GM10266 (cell line): ENCODE data around the gene CDCP2.

ENCODE experiments used
- DNase-seq: peaks from one replicate; pipeline ENCODE4 v3.0.0; 2012; ENCODE audit errors: extremely low spot score
- CTCF ChIP-seq: IDR thresholded peaks from 2 replicates; pipeline ENCODE4 v1.5.1; 2012; ENCODE audit warnings: mild to moderate bottlenecking, low read depth; ENCODE audit not compliant: control insufficient read depth, insufficient read depth; ENCODE audit errors: missing control alignments

The CDCP2 gene

GRCh38 chr1:54174106-54174505 is 21.3 kb upstream of the CDCP2 start:
- TF ChIP-seq CTCF = no peak
- DNase-seq = no peak

- DNase-seq = no peak
- no peak for TF ChIP-seq CTCF
Measured at GRCh38 chr1:54173681-54174080, 20.9 kb upstream of the CDCP2 start.

- DNase-seq = no peak
- TF ChIP-seq CTCF = no peak
Measured at GRCh38 chr1:54172614-54173599, 20.1 kb upstream of the CDCP2 start.

- DNase-seq = no peak
- TF ChIP-seq CTCF = no peak
Measured at GRCh38 chr1:54171606-54172005, 18.8 kb upstream of the CDCP2 start.

- no peak for DNase-seq
- no peak for TF ChIP-seq CTCF
Measured at GRCh38 chr1:54171016-54171415, 18.2 kb upstream of the CDCP2 start.

- DNase-seq = no peak
- TF ChIP-seq CTCF = no peak
Measured at GRCh38 chr1:54169068-54169467, 16.3 kb upstream of the CDCP2 start.

GRCh38 chr1:54168206-54168965 is 15.6 kb upstream of the CDCP2 start:
- no peak for DNase-seq
- TF ChIP-seq CTCF = no peak
